HEK293 (cell line): ENCODE results near the gene POLD1.

Experiments used
- GLIS1 ChIP-seq: fragments of 450-650 bp; formaldehyde crosslinking; IDR thresholded peaks from 2 replicates; pipeline ENCODE4 v1.5.1; 2016; ENCODE audit warnings: missing biosample characterization, missing genetic modification characterization
- MEIS1 ChIP-seq: sonication (generic); formaldehyde crosslinking; IDR thresholded peaks from 2 replicates; pipeline ENCODE4 v1.8.1; 2022; ENCODE audit warnings: missing genetic modification reagents, mild to moderate bottlenecking, borderline replicate concordance
- SCRT2 ChIP-seq: fragments of 450-650 bp; formaldehyde crosslinking; IDR thresholded peaks from 2 replicates; pipeline ENCODE4 v1.5.1; 2016; ENCODE audit warnings: missing biosample characterization, missing genetic modification characterization
- SETDB1 ChIP-seq: IDR thresholded peaks from one replicate; pipeline ENCODE4 v1.6.1; 2017; ENCODE audit warnings: mild to moderate bottlenecking, low read length, moderate library complexity, mixed read lengths; ENCODE audit not compliant: insufficient read length
- ZNF202 ChIP-seq: fragments of 450-650 bp; formaldehyde crosslinking; IDR thresholded peaks from 2 replicates; pipeline ENCODE4 v1.5.1; 2016; ENCODE audit warnings: missing biosample characterization, missing genetic modification characterization, borderline replicate concordance
- ZNF335 ChIP-seq: fragments of 450-650 bp; formaldehyde crosslinking; conservative IDR thresholded peaks from 2 replicates; pipeline ENCODE4 v1.5.1; 2016; ENCODE audit warnings: missing biosample characterization, missing genetic modification characterization
- ZNF354C ChIP-seq: fragments of 450-650 bp; formaldehyde crosslinking; IDR thresholded peaks from 2 replicates; pipeline ENCODE4 v1.5.1; 2016; ENCODE audit warnings: missing biosample characterization, missing genetic modification characterization, low read depth, borderline replicate concordance
- ZNF558 ChIP-seq: fragments of 450-650 bp; formaldehyde crosslinking; IDR thresholded peaks from 2 replicates; pipeline ENCODE4 v1.5.1; 2016; ENCODE audit warnings: missing biosample characterization, missing genetic modification characterization
- ZNF610 ChIP-seq: fragments of 450-650 bp; formaldehyde crosslinking; IDR thresholded peaks from 2 replicates; pipeline ENCODE4 v1.5.1; 2016; ENCODE audit warnings: missing biosample characterization, missing genetic modification characterization, borderline replicate concordance
- ZNF626 ChIP-seq: fragments of 450-650 bp; sonication (Bioruptor Pico); formaldehyde crosslinking; IDR thresholded peaks from 2 replicates; pipeline ENCODE4 v1.5.1; 2018; ENCODE audit warnings: missing biosample characterization, missing genetic modification characterization, inconsistent platforms
- ZNF664 ChIP-seq: fragments of 450-650 bp; formaldehyde crosslinking; IDR thresholded peaks from 2 replicates; pipeline ENCODE4 v1.5.1; 2016; ENCODE audit warnings: missing biosample characterization, missing genetic modification characterization
- ZNF837 ChIP-seq: fragments of 450-650 bp; formaldehyde crosslinking; IDR thresholded peaks from 2 replicates; pipeline ENCODE4 v1.5.1; 2016; ENCODE audit warnings: missing biosample characterization, missing genetic modification characterization
- TF ChIP-seq, protein P1 (sequence below): fragments of 450-650 bp; formaldehyde crosslinking; IDR thresholded peaks from 2 replicates; pipeline ENCODE4 v1.5.1; 2016; ENCODE audit warnings: missing biosample characterization, missing genetic modification characterization, borderline replicate concordance
- TF ChIP-seq, protein P2 (sequence below): fragments of 450-650 bp; formaldehyde crosslinking; IDR thresholded peaks from 2 replicates; pipeline ENCODE4 v1.5.1; 2016; ENCODE audit warnings: missing biosample characterization, missing genetic modification characterization
- TF ChIP-seq, protein P3 (sequence below): fragments of 450-650 bp; formaldehyde crosslinking; IDR thresholded peaks from 2 replicates; pipeline ENCODE4 v1.5.1; 2017; ENCODE audit warnings: missing biosample characterization, missing genetic modification characterization
- TF ChIP-seq, protein P4 (sequence below): fragments of 450-650 bp; formaldehyde crosslinking; IDR thresholded peaks from 2 replicates; pipeline ENCODE4 v1.5.1; 2017; ENCODE audit warnings: missing biosample characterization, mild to moderate bottlenecking, missing genetic modification characterization, moderate library complexity

The POLD1 gene

DNA sequence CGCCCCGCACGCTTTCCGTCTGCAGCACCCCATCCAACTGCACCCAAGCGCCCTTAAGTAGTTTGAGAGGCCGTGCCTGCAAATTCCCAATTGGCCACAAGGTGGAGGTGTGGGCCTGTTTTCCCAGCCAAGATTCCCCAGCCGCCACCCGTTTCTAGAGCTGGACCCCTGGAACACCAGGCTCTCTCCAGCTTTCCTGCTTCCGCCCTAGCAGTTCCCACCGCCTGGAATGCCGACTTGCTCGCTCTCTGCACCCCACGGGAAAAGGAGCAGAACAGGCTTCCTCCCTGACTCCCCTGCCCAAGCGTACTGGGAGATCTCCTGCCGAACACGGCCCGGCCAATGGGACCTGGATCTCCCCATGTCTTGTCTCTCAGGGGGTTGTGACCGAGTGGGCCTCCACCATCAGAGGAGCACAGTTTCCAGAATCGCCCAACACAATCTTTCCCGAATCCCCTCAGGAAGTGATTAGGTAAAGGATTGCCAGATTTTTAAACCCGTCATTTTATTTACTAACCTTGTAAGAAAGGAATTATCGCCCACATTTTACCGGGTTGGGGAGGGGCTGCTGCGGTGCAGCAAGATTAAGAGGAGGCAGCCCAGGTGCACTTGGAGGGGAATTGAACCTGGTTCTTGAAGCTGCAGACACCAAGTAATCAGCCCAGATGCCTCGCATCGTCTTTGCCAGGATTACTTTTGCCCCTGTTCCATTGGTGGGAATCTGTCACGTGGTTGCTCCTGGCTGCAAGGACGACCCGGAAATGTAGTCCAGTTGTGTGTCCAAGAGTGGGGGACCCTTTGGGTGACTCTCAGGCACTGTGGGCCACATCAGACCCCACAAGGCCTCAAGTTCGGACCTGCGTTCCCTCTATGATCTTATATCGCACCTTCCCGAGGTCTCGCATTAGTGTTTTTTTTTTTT is 15.2 kb upstream of the POLD1 start (continued):
- TF ChIP-seq, protein P1, sequence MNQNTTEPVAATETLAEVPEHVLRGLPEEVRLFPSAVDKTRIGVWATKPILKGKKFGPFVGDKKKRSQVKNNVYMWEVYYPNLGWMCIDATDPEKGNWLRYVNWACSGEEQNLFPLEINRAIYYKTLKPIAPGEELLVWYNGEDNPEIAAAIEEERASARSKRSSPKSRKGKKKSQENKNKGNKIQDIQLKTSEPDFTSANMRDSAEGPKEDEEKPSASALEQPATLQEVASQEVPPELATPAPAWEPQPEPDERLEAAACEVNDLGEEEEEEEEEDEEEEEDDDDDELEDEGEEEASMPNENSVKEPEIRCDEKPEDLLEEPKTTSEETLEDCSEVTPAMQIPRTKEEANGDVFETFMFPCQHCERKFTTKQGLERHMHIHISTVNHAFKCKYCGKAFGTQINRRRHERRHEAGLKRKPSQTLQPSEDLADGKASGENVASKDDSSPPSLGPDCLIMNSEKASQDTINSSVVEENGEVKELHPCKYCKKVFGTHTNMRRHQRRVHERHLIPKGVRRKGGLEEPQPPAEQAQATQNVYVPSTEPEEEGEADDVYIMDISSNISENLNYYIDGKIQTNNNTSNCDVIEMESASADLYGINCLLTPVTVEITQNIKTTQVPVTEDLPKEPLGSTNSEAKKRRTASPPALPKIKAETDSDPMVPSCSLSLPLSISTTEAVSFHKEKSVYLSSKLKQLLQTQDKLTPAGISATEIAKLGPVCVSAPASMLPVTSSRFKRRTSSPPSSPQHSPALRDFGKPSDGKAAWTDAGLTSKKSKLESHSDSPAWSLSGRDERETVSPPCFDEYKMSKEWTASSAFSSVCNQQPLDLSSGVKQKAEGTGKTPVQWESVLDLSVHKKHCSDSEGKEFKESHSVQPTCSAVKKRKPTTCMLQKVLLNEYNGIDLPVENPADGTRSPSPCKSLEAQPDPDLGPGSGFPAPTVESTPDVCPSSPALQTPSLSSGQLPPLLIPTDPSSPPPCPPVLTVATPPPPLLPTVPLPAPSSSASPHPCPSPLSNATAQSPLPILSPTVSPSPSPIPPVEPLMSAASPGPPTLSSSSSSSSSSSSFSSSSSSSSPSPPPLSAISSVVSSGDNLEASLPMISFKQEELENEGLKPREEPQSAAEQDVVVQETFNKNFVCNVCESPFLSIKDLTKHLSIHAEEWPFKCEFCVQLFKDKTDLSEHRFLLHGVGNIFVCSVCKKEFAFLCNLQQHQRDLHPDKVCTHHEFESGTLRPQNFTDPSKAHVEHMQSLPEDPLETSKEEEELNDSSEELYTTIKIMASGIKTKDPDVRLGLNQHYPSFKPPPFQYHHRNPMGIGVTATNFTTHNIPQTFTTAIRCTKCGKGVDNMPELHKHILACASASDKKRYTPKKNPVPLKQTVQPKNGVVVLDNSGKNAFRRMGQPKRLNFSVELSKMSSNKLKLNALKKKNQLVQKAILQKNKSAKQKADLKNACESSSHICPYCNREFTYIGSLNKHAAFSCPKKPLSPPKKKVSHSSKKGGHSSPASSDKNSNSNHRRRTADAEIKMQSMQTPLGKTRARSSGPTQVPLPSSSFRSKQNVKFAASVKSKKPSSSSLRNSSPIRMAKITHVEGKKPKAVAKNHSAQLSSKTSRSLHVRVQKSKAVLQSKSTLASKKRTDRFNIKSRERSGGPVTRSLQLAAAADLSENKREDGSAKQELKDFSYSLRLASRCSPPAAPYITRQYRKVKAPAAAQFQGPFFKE (tag by site-specific recombination), result no peak
- TF ChIP-seq ZNF558 (tag by site-specific recombination), result no peak
- TF ChIP-seq ZNF664 (tag by site-specific recombination), result no peak
- TF ChIP-seq SCRT2 (tag by site-specific recombination), result no peak
- TF ChIP-seq, protein P2, sequence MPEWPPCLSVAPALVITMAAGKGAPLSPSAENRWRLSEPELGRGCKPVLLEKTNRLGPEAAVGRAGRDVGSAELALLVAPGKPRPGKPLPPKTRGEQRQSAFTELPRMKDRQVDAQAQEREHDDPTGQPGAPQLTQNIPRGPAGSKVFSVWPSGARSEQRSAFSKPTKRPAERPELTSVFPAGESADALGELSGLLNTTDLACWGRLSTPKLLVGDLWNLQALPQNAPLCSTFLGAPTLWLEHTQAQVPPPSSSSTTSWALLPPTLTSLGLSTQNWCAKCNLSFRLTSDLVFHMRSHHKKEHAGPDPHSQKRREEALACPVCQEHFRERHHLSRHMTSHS, result no peak
- no peak for TF ChIP-seq MEIS1 (CRISPR knock-in tag)
- TF ChIP-seq, protein P3, sequence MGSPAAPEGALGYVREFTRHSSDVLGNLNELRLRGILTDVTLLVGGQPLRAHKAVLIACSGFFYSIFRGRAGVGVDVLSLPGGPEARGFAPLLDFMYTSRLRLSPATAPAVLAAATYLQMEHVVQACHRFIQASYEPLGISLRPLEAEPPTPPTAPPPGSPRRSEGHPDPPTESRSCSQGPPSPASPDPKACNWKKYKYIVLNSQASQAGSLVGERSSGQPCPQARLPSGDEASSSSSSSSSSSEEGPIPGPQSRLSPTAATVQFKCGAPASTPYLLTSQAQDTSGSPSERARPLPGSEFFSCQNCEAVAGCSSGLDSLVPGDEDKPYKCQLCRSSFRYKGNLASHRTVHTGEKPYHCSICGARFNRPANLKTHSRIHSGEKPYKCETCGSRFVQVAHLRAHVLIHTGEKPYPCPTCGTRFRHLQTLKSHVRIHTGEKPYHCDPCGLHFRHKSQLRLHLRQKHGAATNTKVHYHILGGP (tag by site-specific recombination), result no peak
- no peak for TF ChIP-seq ZNF354C (tag by site-specific recombination)
- no peak for TF ChIP-seq ZNF837 (tag by site-specific recombination)
- TF ChIP-seq, protein P4, sequence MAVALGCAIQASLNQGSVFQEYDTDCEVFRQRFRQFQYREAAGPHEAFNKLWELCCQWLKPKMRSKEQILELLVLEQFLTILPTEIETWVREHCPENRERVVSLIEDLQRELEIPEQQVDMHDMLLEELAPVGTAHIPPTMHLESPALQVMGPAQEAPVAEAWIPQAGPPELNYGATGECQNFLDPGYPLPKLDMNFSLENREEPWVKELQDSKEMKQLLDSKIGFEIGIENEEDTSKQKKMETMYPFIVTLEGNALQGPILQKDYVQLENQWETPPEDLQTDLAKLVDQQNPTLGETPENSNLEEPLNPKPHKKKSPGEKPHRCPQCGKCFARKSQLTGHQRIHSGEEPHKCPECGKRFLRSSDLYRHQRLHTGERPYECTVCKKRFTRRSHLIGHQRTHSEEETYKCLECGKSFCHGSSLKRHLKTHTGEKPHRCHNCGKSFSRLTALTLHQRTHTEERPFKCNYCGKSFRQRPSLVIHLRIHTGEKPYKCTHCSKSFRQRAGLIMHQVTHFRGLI (tag by site-specific recombination), result 0 out of 2 replicates have a peak, but pooled peaks have one; percentile 25
- peak; percentile 78 for TF ChIP-seq ZNF335 (tag by site-specific recombination)
- TF ChIP-seq ZNF626 (tag by site-specific recombination), result no peak
- TF ChIP-seq GLIS1 (tag by site-specific recombination), result peak; percentile 19; the same call in 1 of the 2 replicates
- no peak for TF ChIP-seq SETDB1
- TF ChIP-seq ZNF610 (tag by site-specific recombination), result no peak
- TF ChIP-seq ZNF202 (tag by site-specific recombination), result no peak
